Motor neuron (in vitro differentiated cells): ENCODE results near the gene PGAM5. TPM values are rescaled to one million over a fixed set of nuclear protein-coding genes. Genes with fewer than 3 reads are reported as not detected.

Source experiments
- ATAC-seq, 8 experiments: fragments of 200-7000 bp; cut with Tn5 transposase; replicated peaks in 6 of 8; 2 replicates each; pipeline ENCODE4 v1.8.0; 2021; ENCODE audit warnings: mild to moderate bottlenecking in 8 of 8, moderate library complexity in 8 of 8
- H3K27ac ChIP-seq, 2 donors: fragments of 250-450 bp; sonication (Bioruptor Pico); 2 replicates each; pipeline ENCODE4 v1.9.0; 2021; ENCODE audit warnings: antibody characterized with exemption in 2 of 2, mild to moderate bottlenecking in 2 of 2, moderate library complexity in 1 of 2
- H3K4me1 ChIP-seq, 2 donors: fragments of 250-450 bp; sonication (Bioruptor Pico); replicated peaks in 1 of 2; 2 replicates each; pipeline ENCODE4 v1.6.1; 2021; ENCODE audit warnings: antibody characterized with exemption in 2 of 2, mild to moderate bottlenecking in 2 of 2, moderate library complexity in 1 of 2
- H3K4me3 ChIP-seq, 5 donors: fragments of 250-450 bp; sonication (Bioruptor Pico); 2 replicates each; pipeline ENCODE4 v1.9.0; 2021; ENCODE audit warnings: antibody characterized with exemption in 5 of 5, mild to moderate bottlenecking in 5 of 5, moderate library complexity in 4 of 5
- WGBS, 10 experiments: fragments of 450-650 bp; shearing (Covaris generic); methylation state at CpG; one replicate each; pipeline ENCODE4 v1.0.0; 2022; 5-methylcytosine and 5-hydroxymethylcytosine counted together
- in situ Hi-C, 9 experiments: fragments of 400-800 bp; cut with MboI; loops; one replicate each; pipeline ENCODE4 v1.15.0; 2021; ENCODE audit warnings: low sequenced_read_pairs in 9 of 9, low pct_unique_long_range_greater_than_20kb in 2 of 9; ENCODE audit not compliant: unreplicated experiment in 9 of 9
- total RNA-seq, 8 experiments: library from RNA; unstranded; fragments of 300-600 nt; gene quantifications; 2 replicates each; pipeline versions ENCODE4 v1.2.3 to v1.2.4, GENCODE V29; 2022

PGAM5 gene
- total RNA-seq, 8 experiments from 2014 or later, result 19.8 to 50.5 (median 25.5) TPM

- Histone ChIP-seq H3K27ac (no peak overlapping the region), H3K4me1 (no peaks in the 10 kb centered on the region), H3K4me3 (no peak overlapping the region)
- in situ Hi-C loops, result no loop called here
- WGBS, 10 experiments, result 20 to 100% (median 92%) methylated on average over 1 to 14 of the region's 15 CpGs; no CpG with 5 or more reads in 3 of the 10 experiments
- no peak for ATAC-seq
These were observed 60.6 kb downstream of the PGAM5 start for GRCh38 chr12:132771126-132771838.

Other genes starting within 250 kb of the PGAM5 start
- 10 to 100 TPM in 6 of 8 experiments, 1 to 10 TPM in 2; 7.1 to 31.6 (median 11.1) TPM for gene FBRSL1, start 220.7 kb upstream of the PGAM5 start, total RNA-seq
- 1 to 10 TPM in 1 of 8 experiments, under 1 TPM in 3, not detected in 4; 0.16 to 1.0 (median 0.45) TPM for gene LRCOL1, start 100.3 kb upstream of the PGAM5 start, total RNA-seq
- under 1 TPM in 4 of 8 experiments, not detected in 4; 0.13 to 0.62 (median 0.17) TPM for gene P2RX2, start 92.1 kb upstream of the PGAM5 start, total RNA-seq
- 10 to 100 TPM in 4 of 8 experiments, 1 to 10 TPM in 4; 4.6 to 80.2 (median 12.4) TPM for gene POLE, start 23.5 kb upstream of the PGAM5 start, total RNA-seq
- gene PXMP2, start 23.3 kb upstream of the PGAM5 start, total RNA-seq, result 10 to 100 TPM; 11.5 to 38.0 (median 19.7) TPM
- gene ANKLE2, start 51.0 kb downstream of the PGAM5 start, total RNA-seq, result 10 to 100 TPM; 22.6 to 78.8 (median 36.8) TPM
- 10 to 100 TPM; 41.1 to 75.1 (median 48.6) TPM for gene GOLGA3, start 118.0 kb downstream of the PGAM5 start, total RNA-seq
- 10 to 100 TPM; 22.1 to 69.6 (median 24.8) TPM for gene CHFR, start 176.8 kb downstream of the PGAM5 start, total RNA-seq
- 10 to 100 TPM in 3 of 8 experiments, 1 to 10 TPM in 5; 7.6 to 22.5 (median 9.2) TPM for gene ZNF605, start 245.5 kb downstream of the PGAM5 start, total RNA-seq